ENCODE data around the gene PRR11. TPM values are rescaled to one million over a fixed set of nuclear protein-coding genes. Genes with fewer than 3 reads are reported as not detected.

PRR11 gene
- total and polyA plus RNA-seq, 2 of the 8 experiments (the other 6 are each of a cell fraction or from before 2014, with no cell fraction given), result 32.7 to 83.0 TPM

DNA sequence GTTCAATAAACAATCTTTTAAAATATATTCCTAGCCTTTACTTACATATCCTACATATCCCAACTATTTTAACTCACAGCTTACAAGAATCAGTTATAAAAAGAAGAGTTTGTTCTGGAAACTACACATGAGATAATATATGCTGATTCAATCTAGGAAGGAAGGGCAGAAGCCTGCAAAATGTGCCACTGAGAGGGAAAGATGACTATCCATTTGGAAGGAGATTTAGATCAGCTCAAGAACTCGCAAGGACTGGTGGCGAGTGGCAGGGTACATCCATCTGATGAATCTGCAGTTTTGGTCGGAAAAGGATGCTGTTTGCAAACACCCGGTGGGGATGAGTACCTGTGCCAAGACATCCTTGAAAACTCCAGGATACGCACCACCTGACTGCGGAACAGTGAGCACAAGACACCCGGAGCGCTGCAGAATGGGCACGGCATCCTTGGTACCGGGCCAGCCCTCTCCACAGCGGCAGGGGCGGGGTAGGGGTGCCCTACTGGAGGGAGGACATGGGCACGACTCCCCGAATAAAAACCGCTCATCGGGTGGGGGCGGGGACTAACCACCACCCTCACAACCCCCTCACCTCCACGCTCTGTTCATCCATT, 49.6 kb upstream of the PRR11 start:
- Histone ChIP-seq H4K20me1 (replicated peaks in 1 of 2; ENCODE audit: control insufficient read depth in 1 of 2, insufficient read depth in 2 of 2, low read length in 2 of 2) (peaks cover 0 to 4% of the 10 kb centered on the region in 2 experiments), H2AK5ac (ENCODE audit: low read depth, low read length) (no peak overlapping the region), H3K27me3 (replicated peaks in 1 of 4; ENCODE audit: control insufficient read depth in 3 of 4, extremely low read depth in 1 of 4, insufficient read depth in 3 of 4, low read length in 3 of 4) (no peaks in the 10 kb centered on the region), H3K36me3 (ENCODE audit: control insufficient read depth in 2 of 4, insufficient read depth in 4 of 4, low read length in 3 of 4) (peaks cover 0 to 12% (median 0%) of the 10 kb centered on the region in 4 experiments; a peak in 2 of 8 replicates), H3K9ac (replicated peaks in 1 of 4; ENCODE audit: extremely low read depth in 1 of 4, low read depth in 3 of 4, low read length in 3 of 4) (peak overlapping the region; percentile 78 to 84 (median 82)), H4K5ac (ENCODE audit: insufficient read length, low read depth, low read length) (peak overlapping the region; percentile 37), H2BK15ac (ENCODE audit: low read length) (no peak overlapping the region), H3K14ac (ENCODE audit: insufficient read length) (no peak overlapping the region), H3K27ac (ENCODE audit: low read depth, low read length) (peak overlapping the region; percentile 66; the same call in 1 of the 2 replicates), H2BK20ac (ENCODE audit: low read length) (no peak overlapping the region), H2BK120ac (replicated peaks; ENCODE audit: low read depth, low read length) (no peak overlapping the region), H4K91ac (replicated peaks; ENCODE audit: insufficient read length, low read length) (no peak overlapping the region), H3K4me2 (ENCODE audit: insufficient read depth in 1 of 2, low read depth in 2 of 2, low read length in 2 of 2) (peak overlapping the region; percentile 66 to 71), H3K18ac (ENCODE audit: extremely low read depth, low read length) (no peak overlapping the region; the same call in 1 of the 2 replicates), H3K79me1 (ENCODE audit: low read depth, low read length) (no peaks in the 10 kb centered on the region), H3K23me2 (ENCODE audit: low read depth, low read length) (0 out of 2 replicates have a peak, but pooled peaks cover 4% of the 10 kb centered on the region), H4K8ac (ENCODE audit: extremely low read depth, insufficient read depth, low read length) (peak overlapping the region; percentile 74), H2BK12ac (ENCODE audit: low read depth, low read length) (no peak overlapping the region), H3K4me3 (ENCODE audit: extremely low read depth in 1 of 4, insufficient read depth in 2 of 4, low read depth in 3 of 4, low read length in 4 of 4) (peak overlapping the region; percentile 74 to 92 (median 90)), H3K9me3 (ENCODE audit: insufficient read depth in 2 of 2, low read depth in 1 of 2, low read length in 1 of 2) (no peaks in the 10 kb centered on the region), H3K23ac (ENCODE audit: insufficient read length) (no peak overlapping the region), H3K56ac (replicated peaks; ENCODE audit: insufficient read length, low read depth, low read length) (no peak overlapping the region), H3K4ac (replicated peaks; ENCODE audit: insufficient read length, low read depth, low read length) (no peak overlapping the region), H3K79me2 (ENCODE audit: control insufficient read depth in 1 of 2, insufficient read depth in 2 of 2, low read length in 2 of 2) (peaks cover 0 to 42% of the 10 kb centered on the region in 2 experiments; a peak in 3 of 4 replicates), H2AFZ (ENCODE audit: low read length) (no peak overlapping the region), H2BK5ac (ENCODE audit: low read depth, low read length) (no peak overlapping the region; the same call in 1 of the 2 replicates), H3K4me1 (replicated peaks in 1 of 4; ENCODE audit: control insufficient read depth in 3 of 4, insufficient read depth in 4 of 4, low read length in 3 of 4) (0 out of 7 replicates have a peak, but pooled peaks cover 0 to 6% (median 0%) of the 10 kb centered on the region in 4 experiments)
- WGBS, 2 experiments (ENCODE audit: extremely low coverage in 1 of 2, insufficient coverage in 1 of 2, insufficient read length in 1 of 2, insufficient replicate concordance in 2 of 2, low coverage in 1 of 2, low lambda C conversion rate in 2 of 2, missing lambda C conversion rate in 1 of 2), result 1% methylated on average over 16 of the region's 18 CpGs; no CpG with 5 or more reads in 1 of the 2 experiments
- DNase-seq (ENCODE audit: low read depth in 1 of 2, low spot score in 2 of 2), result no peak
- TF ChIP-seq SAP30 (IDR thresholded peaks at IDR 0.05; ENCODE audit: insufficient read depth, insufficient replicate concordance, low read length) (peak; percentile 57), FOSL1 (IDR thresholded peaks at IDR 0.05; ENCODE audit: insufficient read depth, low read depth, low read length) (no peak), KDM1A (IDR thresholded peaks at IDR 0.05; ENCODE audit: borderline replicate concordance, low read length) (peak; percentile 61; the same call in 1 of the 2 replicates), HDAC6 (IDR thresholded peaks at IDR 0.05; ENCODE audit: low read depth, low read length) (no peak)
- TF ChIP-seq, protein P1, sequence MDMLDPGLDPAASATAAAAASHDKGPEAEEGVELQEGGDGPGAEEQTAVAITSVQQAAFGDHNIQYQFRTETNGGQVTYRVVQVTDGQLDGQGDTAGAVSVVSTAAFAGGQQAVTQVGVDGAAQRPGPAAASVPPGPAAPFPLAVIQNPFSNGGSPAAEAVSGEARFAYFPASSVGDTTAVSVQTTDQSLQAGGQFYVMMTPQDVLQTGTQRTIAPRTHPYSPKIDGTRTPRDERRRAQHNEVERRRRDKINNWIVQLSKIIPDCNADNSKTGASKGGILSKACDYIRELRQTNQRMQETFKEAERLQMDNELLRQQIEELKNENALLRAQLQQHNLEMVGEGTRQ (IDR thresholded peaks at IDR 0.05; ENCODE audit: low read length), result no peak
- CTCF ChIA-PET (ENCODE audit: partially characterized antibody), result interaction anchor here (0.5 kb wide), 1 partner anchor 1238 kb away, joined by 3 read pairs; no protein-coding TSS in a partner anchor
- FAIRE-seq, result no peak
- POLR2A ChIA-PET (ENCODE audit: partially characterized antibody), result interaction anchor here (0.7 to 3.6 kb wide), 7 partner anchors 11 to 609 kb away, joined by 3 to 32 read pairs (median 4); partner anchors contain the start of genes PRR11 and SKA2

Data from H1 (cell line).